Measurements from ENCODE around the gene REP15.

Gene REP15

GRCh38 chr12:27685274-27685673 is 11.0 kb upstream of the REP15 start:
- no peak for TF ChIP-seq ZNF274 (IDR thresholded peaks at IDR 0.05; ENCODE audit: low read depth, low read length)
- no peak overlapping the region for H3K4me3 ChIP-seq (ENCODE audit: low read length)

GRCh38 chr12:27686147-27686546 is 10.1 kb upstream of the REP15 start:
- H3K4me3 ChIP-seq (ENCODE audit: low read length) = no peak overlapping the region
- TF ChIP-seq ZNF274 (IDR thresholded peaks at IDR 0.05; ENCODE audit: low read depth, low read length) = no peak

GRCh38 chr12:27688671-27689070 is 7.6 kb upstream of the REP15 start:
- no peak for TF ChIP-seq ZNF274 (IDR thresholded peaks at IDR 0.05; ENCODE audit: low read depth, low read length)

GRCh38 chr12:27689558-27690180 is 6.6 kb upstream of the REP15 start:
- TF ChIP-seq ZNF274 (IDR thresholded peaks at IDR 0.05; ENCODE audit: low read depth, low read length) = no peak
- no peak overlapping the region for H3K4me3 ChIP-seq (ENCODE audit: low read length)

More at GRCh38 chr12:27688671-27689070, 7.6 kb upstream of the REP15 start:
- no peak overlapping the region for H3K4me3 ChIP-seq (ENCODE audit: low read length)

- TF ChIP-seq ZNF274 (IDR thresholded peaks at IDR 0.05; ENCODE audit: low read depth, low read length) = no peak
- no peak overlapping the region for H3K4me3 ChIP-seq (ENCODE audit: low read length)
These were observed 2.8 kb upstream of the REP15 start for GRCh38 chr12:27693403-27693802.

GRCh38 chr12:27695556-27696292 is 523 bp upstream of the REP15 start:
- no peak for TF ChIP-seq ZNF274 (IDR thresholded peaks at IDR 0.05; ENCODE audit: low read depth, low read length)
- H3K4me3 ChIP-seq (ENCODE audit: low read length) = no peak overlapping the region

GRCh38 chr12:27696864-27697564 is 767 bp downstream of the REP15 start:
- no peak for TF ChIP-seq ZNF274 (IDR thresholded peaks at IDR 0.05; ENCODE audit: low read depth, low read length)
- H3K4me3 ChIP-seq (ENCODE audit: low read length) = no peak overlapping the region

- TF ChIP-seq ZNF274 (IDR thresholded peaks at IDR 0.05; ENCODE audit: low read depth, low read length) = no peak
- no peak overlapping the region for H3K4me3 ChIP-seq (ENCODE audit: low read length)
These were observed 7.6 kb downstream of the REP15 start for GRCh38 chr12:27703720-27704452.

- H3K4me3 ChIP-seq (ENCODE audit: low read length) = no peak overlapping the region
- TF ChIP-seq ZNF274 (IDR thresholded peaks at IDR 0.05; ENCODE audit: low read depth, low read length) = no peak
These were observed 9.0 kb downstream of the REP15 start for GRCh38 chr12:27705263-27705662.

GRCh38 chr12:27707216-27707615 is 11.0 kb downstream of the REP15 start:
- no peak overlapping the region for H3K4me3 ChIP-seq (ENCODE audit: low read length)
- no peak for TF ChIP-seq ZNF274 (IDR thresholded peaks at IDR 0.05; ENCODE audit: low read depth, low read length)

- H3K4me3 ChIP-seq (ENCODE audit: low read length) = peak overlapping the region; percentile 93; the same call in 1 of the 2 replicates
- TF ChIP-seq ZNF274 (IDR thresholded peaks at IDR 0.05; ENCODE audit: low read depth, low read length) = no peak
These were observed 13.1 kb downstream of the REP15 start for GRCh38 chr12:27709212-27709931.

- H3K4me3 ChIP-seq (ENCODE audit: low read length) = peak overlapping the region; percentile 93
- no peak for TF ChIP-seq ZNF274 (IDR thresholded peaks at IDR 0.05; ENCODE audit: low read depth, low read length)
These were observed 13.8 kb downstream of the REP15 start for GRCh38 chr12:27709932-27710591.
